Middle frontal gyrus (tissue), 1 donor: Measurements from ENCODE around the gene ADIRF.
A peak's percentile ranks its signal among the peaks of the same experiment; 100 is the strongest.
"Not testable (repeated sequence)": the region's sequence is repeated elsewhere in the genome, so short reads cannot be mapped to it uniquely, and the experiment has no call there.

ENCODE experiments used
- DNase-seq: peaks from one replicate; pipeline ENCODE4 v3.0.0-alpha.2; 2015; ENCODE audit warnings: low spot score; ENCODE audit errors: extremely low spot score

ADIRF gene

GRCh38 chr10:86968271-86968993 lies at the start of gene ADIRF:
Gene ADIRF (plus strand): TSS chr10:86968482. CDS start chr10:86968545, 63 bp downstream.
- no peak for DNase-seq

GRCh38 chr10:86922553-86922961 lies 45.7 kb upstream of the ADIRF start:
- DNase-seq, result no peak

- peak; percentile 9 for DNase-seq
These were observed 38.6 kb upstream of the ADIRF start for GRCh38 chr10:86929468-86930380.

GRCh38 chr10:86931872-86932271 lies 36.4 kb upstream of the ADIRF start:
- no peak for DNase-seq

GRCh38 chr10:86932674-86933073 lies 35.6 kb upstream of the ADIRF start:
- DNase-seq, result no peak

GRCh38 chr10:86934162-86934711 lies 34.0 kb upstream of the ADIRF start:
- not testable (repeated sequence) for DNase-seq

GRCh38 chr10:86936661-86937501 lies 31.4 kb upstream of the ADIRF start:
- no peak for DNase-seq

- no peak for DNase-seq
These were observed 30.7 kb upstream of the ADIRF start for GRCh38 chr10:86937502-86938154.

GRCh38 chr10:86938260-86938659 lies 30.0 kb upstream of the ADIRF start:
- DNase-seq, result no peak

- DNase-seq, result not testable (repeated sequence)
These were observed 28.2 kb upstream of the ADIRF start for GRCh38 chr10:86940076-86940475.

GRCh38 chr10:86940677-86941076 lies 27.6 kb upstream of the ADIRF start:
- DNase-seq, result no peak

GRCh38 chr10:86941426-86941825 lies 26.9 kb upstream of the ADIRF start:
- no peak for DNase-seq

GRCh38 chr10:86941991-86942421 lies 26.3 kb upstream of the ADIRF start:
- DNase-seq, result no peak

- no peak for DNase-seq
These were observed 25.6 kb upstream of the ADIRF start for GRCh38 chr10:86942441-86943315.

- DNase-seq, result no peak
These were observed 24.8 kb upstream of the ADIRF start for GRCh38 chr10:86943316-86944030.

GRCh38 chr10:86944031-86944419 lies 24.3 kb upstream of the ADIRF start:
- no peak for DNase-seq

- no peak for DNase-seq
These were observed 23.8 kb upstream of the ADIRF start for GRCh38 chr10:86944471-86944870.

- DNase-seq, result no peak
These were observed 23.4 kb upstream of the ADIRF start for GRCh38 chr10:86944907-86945306.
